Activated CD4-positive, alpha-beta T cell treated with anti-CD3 and anti-CD28 coated beads, Interleukin-2, amount 50 U/mL, for 16 hours (primary cell): ENCODE data around the gene LRRC26.

ENCODE experiments used
- DNase-seq: peaks from one replicate; pipeline ENCODE4 v3.0.0-alpha.2; 2020

The LRRC26 gene

GRCh38 chr9:137167277-137167746, 2.5 kb downstream of the LRRC26 start:
- DNase-seq = no peak

GRCh38 chr9:137166380-137167229, 3.2 kb downstream of the LRRC26 start:
- no peak for DNase-seq

GRCh38 chr9:137165250-137165836, 4.5 kb downstream of the LRRC26 start:
- DNase-seq = no peak

GRCh38 chr9:137164370-137165249, 5.2 kb downstream of the LRRC26 start:
- DNase-seq = no peak

GRCh38 chr9:137163805-137164204, 6.0 kb downstream of the LRRC26 start:
- no peak for DNase-seq

- no peak for DNase-seq
Observed at GRCh38 chr9:137163365-137163715, 6.5 kb downstream of the LRRC26 start.

- no peak for DNase-seq
Observed at GRCh38 chr9:137162505-137163364, 7.1 kb downstream of the LRRC26 start.

- DNase-seq = no peak
Observed at GRCh38 chr9:137161558-137162486, 8.0 kb downstream of the LRRC26 start.

- DNase-seq = no peak
Observed at GRCh38 chr9:137160716-137161557, 8.9 kb downstream of the LRRC26 start.

GRCh38 chr9:137160054-137160425, 9.8 kb downstream of the LRRC26 start:
- DNase-seq = no peak

- DNase-seq = no peak
Observed at GRCh38 chr9:137159105-137160053, 10.5 kb downstream of the LRRC26 start.

- no peak for DNase-seq
Observed at GRCh38 chr9:137158625-137159024, 11.2 kb downstream of the LRRC26 start.

- no peak for DNase-seq
Observed at GRCh38 chr9:137157618-137158415, 12.0 kb downstream of the LRRC26 start.

- DNase-seq = peak; percentile 54
Observed at GRCh38 chr9:137156567-137157375, 13.1 kb downstream of the LRRC26 start.

GRCh38 chr9:137152844-137153405, 16.9 kb downstream of the LRRC26 start:
- no peak for DNase-seq

GRCh38 chr9:137150617-137151457, 19.0 kb downstream of the LRRC26 start:
- DNase-seq = peak; percentile 82
